Upper lobe of right lung (tissue), 1 donor: ENCODE measurements around the gene CCDC13. TPM values are rescaled to one million over a fixed set of nuclear protein-coding genes. Genes with fewer than 3 reads are reported as not detected.

Experiments
- ATAC-seq: fragments of 200-7000 bp; cut with Tn5 transposase; one replicate; pipeline ENCODE4 v1.9.1; 2020; ENCODE audit warnings: mild to moderate bottlenecking, moderate library complexity
- DNase-seq: peaks from one replicate; pipeline ENCODE4 v3.0.0-alpha.2; 2020
- H3K27ac ChIP-seq: fragments of 200-600 bp; one replicate; pipeline ENCODE4 v1.8.0; 2022
- H3K27me3 ChIP-seq: fragments of 200-600 bp; one replicate; pipeline ENCODE4 v1.8.0; 2022; ENCODE audit warnings: mild to moderate bottlenecking
- H3K36me3 ChIP-seq: fragments of 200-600 bp; one replicate; pipeline ENCODE4 v1.8.0; 2022
- H3K4me1 ChIP-seq: fragments of 200-600 bp; one replicate; pipeline ENCODE4 v1.8.0; 2022
- H3K4me3 ChIP-seq: fragments of 200-600 bp; one replicate; pipeline ENCODE4 v1.8.0; 2022; ENCODE audit warnings: mild to moderate bottlenecking
- H3K9me3 ChIP-seq: fragments of 200-600 bp; one replicate; pipeline ENCODE4 v1.8.0; 2022
- intact Hi-C: fragments of 100-400 bp; cut with DNase I; formaldehyde crosslinking; loops from one replicate; pipeline ENCODE4 v1.11.0; 2022
- total RNA-seq: library from RNA; stranded (reverse); fragmentation: NEBNext Ultra II Directional; extraction: Animal tissue kit (Norgen Biotek cat#: 25700); gene quantifications from one replicate; pipeline ENCODE4 v1.2.1, GENCODE V29; 2021
- TF ChIP-seq, protein P1 (sequence below): fragments of 200-600 bp; IDR thresholded peaks from one replicate; pipeline ENCODE4 v1.8.0; 2022; ENCODE audit warnings: antibody characterized with exemption
- donor health status: DM: no; HTN: yes; CAD: no; lungs with severe emphysema.

Gene CCDC13
- total RNA-seq, 1 donor from 2014 or later = 0.87 TPM

- DNase-seq = peak; percentile 30
- H3K36me3 ChIP-seq = no peaks in the 10 kb centered on the region
- no peaks in the 10 kb centered on the region for H3K27me3 ChIP-seq
- no peak overlapping the region for H3K4me3 ChIP-seq
- ATAC-seq = no peak
- TF ChIP-seq, protein P1, sequence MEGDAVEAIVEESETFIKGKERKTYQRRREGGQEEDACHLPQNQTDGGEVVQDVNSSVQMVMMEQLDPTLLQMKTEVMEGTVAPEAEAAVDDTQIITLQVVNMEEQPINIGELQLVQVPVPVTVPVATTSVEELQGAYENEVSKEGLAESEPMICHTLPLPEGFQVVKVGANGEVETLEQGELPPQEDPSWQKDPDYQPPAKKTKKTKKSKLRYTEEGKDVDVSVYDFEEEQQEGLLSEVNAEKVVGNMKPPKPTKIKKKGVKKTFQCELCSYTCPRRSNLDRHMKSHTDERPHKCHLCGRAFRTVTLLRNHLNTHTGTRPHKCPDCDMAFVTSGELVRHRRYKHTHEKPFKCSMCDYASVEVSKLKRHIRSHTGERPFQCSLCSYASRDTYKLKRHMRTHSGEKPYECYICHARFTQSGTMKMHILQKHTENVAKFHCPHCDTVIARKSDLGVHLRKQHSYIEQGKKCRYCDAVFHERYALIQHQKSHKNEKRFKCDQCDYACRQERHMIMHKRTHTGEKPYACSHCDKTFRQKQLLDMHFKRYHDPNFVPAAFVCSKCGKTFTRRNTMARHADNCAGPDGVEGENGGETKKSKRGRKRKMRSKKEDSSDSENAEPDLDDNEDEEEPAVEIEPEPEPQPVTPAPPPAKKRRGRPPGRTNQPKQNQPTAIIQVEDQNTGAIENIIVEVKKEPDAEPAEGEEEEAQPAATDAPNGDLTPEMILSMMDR = no peak
- H3K4me1 ChIP-seq = no peaks in the 10 kb centered on the region
- no peaks in the 10 kb centered on the region for H3K9me3 ChIP-seq
- no peak overlapping the region for H3K27ac ChIP-seq
- intact Hi-C loops = no loop called here
These were observed 43.5 kb downstream of the CCDC13 start for GRCh38 chr3:42729404-42730145.

GRCh38 chr3:42728668-42729364 is 44.2 kb downstream of the CCDC13 start:
- H3K4me3 ChIP-seq = no peak overlapping the region
- TF ChIP-seq, protein P1 = no peak
- no peaks in the 10 kb centered on the region for H3K9me3 ChIP-seq
- intact Hi-C loops = no loop called here
- no peak for ATAC-seq
- no peaks in the 10 kb centered on the region for H3K36me3 ChIP-seq
- H3K27ac ChIP-seq = no peak overlapping the region
- no peaks in the 10 kb centered on the region for H3K4me1 ChIP-seq
- DNase-seq = no peak
- no peaks in the 10 kb centered on the region for H3K27me3 ChIP-seq

DNA sequence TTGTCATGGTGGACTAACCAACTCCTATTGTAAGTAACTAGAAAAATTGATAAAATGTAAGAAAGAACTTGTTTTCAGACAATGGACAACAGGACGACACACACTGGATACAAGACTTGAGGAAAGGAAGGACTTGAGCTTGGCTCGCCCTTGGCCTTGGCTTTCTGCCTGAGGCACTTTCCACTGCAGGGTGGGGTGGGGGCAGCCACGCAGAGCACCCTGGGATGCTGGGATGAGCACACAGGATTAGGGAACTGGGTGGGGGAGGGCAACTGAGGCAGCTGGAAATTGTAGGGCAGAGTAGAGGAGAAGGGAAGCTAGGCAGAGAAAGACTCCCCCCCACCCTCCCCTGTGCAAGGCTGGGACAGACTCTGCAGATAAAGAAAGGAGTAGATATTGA is 45.0 kb downstream of the CCDC13 start:
- H3K27me3 ChIP-seq = no peaks in the 10 kb centered on the region
- H3K36me3 ChIP-seq = no peaks in the 10 kb centered on the region
- intact Hi-C loops = no loop called here
- ATAC-seq = no peak
- H3K4me3 ChIP-seq = no peak overlapping the region
- H3K4me1 ChIP-seq = no peaks in the 10 kb centered on the region
- no peak overlapping the region for H3K27ac ChIP-seq
- TF ChIP-seq, protein P1 = no peak
- DNase-seq = peak; percentile 57
- H3K9me3 ChIP-seq = no peaks in the 10 kb centered on the region

GRCh38 chr3:42725454-42725853 is 47.6 kb downstream of the CCDC13 start:
- no peaks in the 10 kb centered on the region for H3K4me1 ChIP-seq
- no peak for ATAC-seq
- H3K4me3 ChIP-seq = no peak overlapping the region
- H3K36me3 ChIP-seq = no peaks in the 10 kb centered on the region
- no peak overlapping the region for H3K27ac ChIP-seq
- no peak for DNase-seq
- TF ChIP-seq, protein P1 = no peak
- no peaks in the 10 kb centered on the region for H3K9me3 ChIP-seq
- H3K27me3 ChIP-seq = no peaks in the 10 kb centered on the region
- intact Hi-C loops = no loop called here

DNA sequence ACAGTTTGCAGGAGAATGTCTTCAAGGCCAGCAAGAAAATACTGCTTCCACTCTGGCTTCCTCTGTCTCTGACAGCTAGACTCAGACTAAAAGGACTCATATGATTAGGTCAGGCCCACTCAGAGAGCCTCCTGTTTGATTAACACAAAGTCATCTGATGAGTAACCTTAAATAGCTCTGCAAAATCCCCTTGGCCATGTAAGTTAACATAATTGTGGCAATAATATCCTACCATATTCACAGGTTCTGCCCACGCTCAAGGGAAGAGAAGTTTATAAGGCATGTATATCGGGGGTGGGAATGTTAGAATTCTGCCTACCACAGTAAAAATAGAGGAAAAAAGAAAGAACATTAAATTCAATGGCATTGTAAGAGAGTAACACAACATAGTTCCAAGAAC is 49.8 kb downstream of the CCDC13 start:
- Histone ChIP-seq H3K9me3 (no peaks in the 10 kb centered on the region), H3K27ac (no peak overlapping the region), H3K4me3 (no peak overlapping the region), H3K4me1 (no peaks in the 10 kb centered on the region), H3K36me3 (no peaks in the 10 kb centered on the region), H3K27me3 (no peaks in the 10 kb centered on the region)
- DNase-seq (no peak), ATAC-seq (no peak)
- intact Hi-C loops = no loop called here
- TF ChIP-seq, protein P1 = no peak

Other genes with a start within 250 kb of the CCDC13 start
- gene SEC22C, start 191.3 kb downstream of the CCDC13 start, total RNA-seq = 48.6 TPM
- gene SS18L2, start 182.4 kb downstream of the CCDC13 start, total RNA-seq = 22.0 TPM
- gene NKTR, start 172.6 kb downstream of the CCDC13 start, total RNA-seq = 92.1 TPM
- gene ZBTB47, start 119.6 kb downstream of the CCDC13 start, total RNA-seq = 28.1 TPM
- gene KLHL40, start 87.7 kb downstream of the CCDC13 start, total RNA-seq = not detected
- not detected for gene HHATL, start 70.5 kb downstream of the CCDC13 start, total RNA-seq
- gene HIGD1A, start 31.2 kb upstream of the CCDC13 start, total RNA-seq = 79.7 TPM
- 5.2 TPM for gene ACKR2, start 36.2 kb upstream of the CCDC13 start, total RNA-seq
- gene CYP8B1, start 102.6 kb upstream of the CCDC13 start, total RNA-seq = not detected
- gene ZNF662, start 132.9 kb upstream of the CCDC13 start, total RNA-seq = 9.6 TPM
- 3.9 TPM for gene GASK1A, start 206.1 kb upstream of the CCDC13 start, total RNA-seq